Stomach (tissue), 9 donors: ENCODE results near the gene GRB10. TPM values are rescaled to one million over a fixed set of nuclear protein-coding genes. Genes with fewer than 3 reads are reported as not detected.

ENCODE experiments used
- DNase-seq, 2 donors: peaks; one replicate each; pipeline versions ENCODE4 v3.0.0 to v3.0.0-alpha.2; 2013 to 2019
- H3K27ac ChIP-seq, 5 donors: fragments of 200-600 bp in 4 of 5; sonication (generic) in 4 of 5; one replicate each; pipeline ENCODE4 v1.5.1; 2013 to 2019; ENCODE audit warnings: mild to moderate bottlenecking in 1 of 5, moderate library complexity in 1 of 5
- H3K27me3 ChIP-seq, 3 donors: fragments of 200-600 bp; sonication (generic); one replicate each; pipeline ENCODE4 v1.5.1; 2017 to 2019; ENCODE audit warnings: mixed run types in 1 of 3
- H3K36me3 ChIP-seq, 4 donors: fragments of 200-600 bp; sonication (generic); 1 replicate in 3 of 4; 2 replicates in 1 of 4; pipeline ENCODE4 v1.5.1; 2016 to 2019
- H3K4me1 ChIP-seq, 4 donors: fragments of 200-600 bp; sonication (generic); one replicate each; pipeline ENCODE4 v1.5.1; 2016 to 2019
- H3K4me3 ChIP-seq, 4 donors: fragments of 200-600 bp; sonication (generic) in 3 of 4; one replicate each; pipeline ENCODE4 v1.5.1; 2016 to 2019; ENCODE audit warnings: mild to moderate bottlenecking in 1 of 4
- H3K9me3 ChIP-seq, 4 donors: fragments of 200-600 bp; sonication (generic); one replicate each; pipeline ENCODE4 v1.5.1; 2016 to 2019
- CTCF ChIP-seq, 7 experiments: fragments of 450-650 bp in 4 of 7; fragments of 200-600 bp in 3 of 7; sonication (generic) in 3 of 7; IDR thresholded peaks; one replicate each; pipeline ENCODE4 v1.5.1; 2016 to 2019; ENCODE audit warnings: antibody characterized with exemption in 7 of 7, control low read depth in 2 of 7, mild to moderate bottlenecking in 1 of 7
- EP300 ChIP-seq: sonication (generic); formaldehyde crosslinking; IDR thresholded peaks from one replicate; pipeline ENCODE4 v1.6.1; 2017; ENCODE audit warnings: antibody characterized with exemption
- POLR2A ChIP-seq, 4 donors: fragments of 450-650 bp; IDR thresholded peaks; one replicate each; pipeline ENCODE4 v1.6.1; 2016; ENCODE audit warnings: antibody characterized with exemption in 4 of 4, control low read depth in 2 of 4, mild to moderate bottlenecking in 1 of 4, moderate library complexity in 1 of 4
- POLR2AphosphoS5 ChIP-seq, 3 donors: sonication (generic); formaldehyde crosslinking; IDR thresholded peaks; one replicate each; pipeline ENCODE4 v1.6.1; 2016; ENCODE audit warnings: antibody characterized with exemption in 3 of 3
- WGBS, 5 donors: extraction: QIAGEN DNeasy Blood & Tissue Kit in 3 of 5; methylation state at CpG; one replicate each; pipeline versions ENCODE4 v1.1.5 to v1.1.7; 2013 to 2018; 5-methylcytosine and 5-hydroxymethylcytosine counted together
- intact Hi-C: fragments of 100-400 bp; cut with DNase I; formaldehyde crosslinking; loops from one replicate; pipeline ENCODE4 v1.15.1; 2023; ENCODE audit warnings: low total_unique reads
- polyA plus RNA-seq, 3 donors: library from polyadenylated mRNA; stranded (reverse); fragments of 200-250 nt; gene quantifications; one replicate each; pipeline ENCODE4 v1.2.3, GENCODE V29; 2013
- total RNA-seq, 5 donors: library from RNA; depleted of rRNA; stranded (reverse); fragments of >200 nt; gene quantifications; one replicate each; pipeline versions ENCODE4 v1.1.0 to v1.2.3, GENCODE V29; 2014 to 2016
- donor health status: healthy with polysubstance abuse.
- donor health status: Bipolar disorder and iron deficiency.
- donor health status: healthy.

GRB10 gene
- total and polyA plus RNA-seq, 8 donors = 10.2 to 84.9 (median 49.6) TPM

GRCh38 chr7:50673096-50673495, 109.6 kb downstream of the GRB10 start:
- Histone ChIP-seq H3K27ac (no peak overlapping the region), H3K4me3 (no peak overlapping the region), H3K36me3 (peaks cover 11 to 43% (median 35%) of the 10 kb centered on the region in 4 donors), H3K27me3 (no peaks in the 10 kb centered on the region), H3K4me1 (peaks cover 7 to 40% (median 30%) of the 10 kb centered on the region in 4 donors), H3K9me3 (no peaks in the 10 kb centered on the region)
- TF ChIP-seq EP300 (no peak), CTCF (IDR thresholded peaks at IDR 0.05) (no peak), POLR2A (IDR thresholded peaks at IDR 0.05) (no peak), POLR2AphosphoS5 (IDR thresholded peaks at IDR 0.05) (no peak)
- intact Hi-C loops = loop anchor here (10.0 kb wide), 1 partner anchor 208 kb away; no protein-coding TSS in a partner anchor
- WGBS, 5 donors = 92 to 97% (median 93%) methylated on average over 7 to 10 of the region's 10 CpGs
- no peak for DNase-seq

GRCh38 chr7:50672045-50672444, 110.7 kb downstream of the GRB10 start:
- Histone ChIP-seq H3K27ac (no peak overlapping the region), H3K4me3 (no peak overlapping the region), H3K9me3 (no peaks in the 10 kb centered on the region), H3K27me3 (no peaks in the 10 kb centered on the region), H3K4me1 (peaks cover 11 to 40% (median 27%) of the 10 kb centered on the region in 4 donors), H3K36me3 (peaks cover 11 to 43% (median 35%) of the 10 kb centered on the region in 4 donors)
- intact Hi-C loops = loop anchor here (10.0 kb wide), 1 partner anchor 207 kb away; no protein-coding TSS in a partner anchor
- no peak for DNase-seq
- TF ChIP-seq POLR2A (IDR thresholded peaks at IDR 0.05) (no peak), POLR2AphosphoS5 (IDR thresholded peaks at IDR 0.05) (no peak), EP300 (no peak), CTCF (IDR thresholded peaks at IDR 0.05) (no peak)
- 93 to 98% (median 95%) methylated on average over 11 of the region's 11 CpGs for WGBS, 5 donors

- peaks cover 11 to 43% (median 35%) of the 10 kb centered on the region in 4 donors for H3K36me3 ChIP-seq
- H3K27me3 ChIP-seq = no peaks in the 10 kb centered on the region
- intact Hi-C loops = loop anchor here (10.0 kb wide), 1 partner anchor 207 kb away; no protein-coding TSS in a partner anchor
- H3K9me3 ChIP-seq = no peaks in the 10 kb centered on the region
- H3K4me1 ChIP-seq = peaks cover 11 to 40% (median 27%) of the 10 kb centered on the region in 4 donors
- 64 to 79% (median 70%) methylated on average over 9 of the region's 9 CpGs for WGBS, 5 donors
- H3K27ac ChIP-seq = no peak overlapping the region
- H3K4me3 ChIP-seq = no peak overlapping the region
- DNase-seq = no peak
- TF ChIP-seq CTCF (IDR thresholded peaks at IDR 0.05) (no peak), POLR2AphosphoS5 (IDR thresholded peaks at IDR 0.05) (no peak), EP300 (no peak), POLR2A (IDR thresholded peaks at IDR 0.05) (no peak)
Observed at GRCh38 chr7:50671386-50671785, 111.3 kb downstream of the GRB10 start.

- intact Hi-C loops = loop anchor here (10.0 kb wide), 1 partner anchor 205 kb away; no protein-coding TSS in a partner anchor
- Histone ChIP-seq H3K4me3 (no peak overlapping the region), H3K27ac (no peak overlapping the region), H3K4me1 (peaks cover 11 to 40% (median 33%) of the 10 kb centered on the region in 4 donors), H3K36me3 (peaks cover 11 to 43% (median 35%) of the 10 kb centered on the region in 4 donors), H3K9me3 (no peaks in the 10 kb centered on the region), H3K27me3 (no peaks in the 10 kb centered on the region)
- DNase-seq = no peak
- 29 to 33% (median 32%) methylated on average over 3 of the region's 3 CpGs for WGBS, 5 donors
- TF ChIP-seq POLR2A (IDR thresholded peaks at IDR 0.05) = no peak
- TF ChIP-seq EP300 = no peak
- TF ChIP-seq CTCF (IDR thresholded peaks at IDR 0.05) = no peak
- TF ChIP-seq POLR2AphosphoS5 (IDR thresholded peaks at IDR 0.05) = no peak
Observed at GRCh38 chr7:50669890-50670289, 112.8 kb downstream of the GRB10 start.
